HG03045 (cell line): Measurements from ENCODE around the gene AFF3.

Experiments used
- ATAC-seq: cut with Tn5 transposase; IDR thresholded peaks from one replicate; pipeline ENCODE4 v1.9.1; 2021; ENCODE audit warnings: mild to moderate bottlenecking, moderate library complexity; ENCODE audit not compliant: unreplicated experiment

Gene AFF3

DNA sequence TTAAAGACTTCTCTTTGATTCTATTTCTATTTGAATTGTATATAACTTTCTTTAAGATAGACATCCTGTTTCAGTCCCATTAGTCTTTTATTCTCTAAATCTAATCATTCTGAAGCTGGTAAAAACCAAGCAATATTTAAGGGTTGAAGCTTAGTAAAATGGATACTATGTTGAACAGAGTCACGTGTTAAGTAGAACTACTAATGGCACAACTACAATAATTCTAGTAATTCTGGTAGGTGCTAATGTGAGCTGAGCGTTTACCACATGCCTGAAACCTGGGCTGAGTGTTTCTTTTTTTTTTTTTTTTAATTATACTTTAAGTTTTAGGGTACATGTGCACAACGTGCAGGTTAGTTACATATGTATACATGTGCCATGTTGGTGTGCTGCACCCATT is 8.9 kb upstream of the AFF3 start:
- ATAC-seq, result no peak

DNA sequence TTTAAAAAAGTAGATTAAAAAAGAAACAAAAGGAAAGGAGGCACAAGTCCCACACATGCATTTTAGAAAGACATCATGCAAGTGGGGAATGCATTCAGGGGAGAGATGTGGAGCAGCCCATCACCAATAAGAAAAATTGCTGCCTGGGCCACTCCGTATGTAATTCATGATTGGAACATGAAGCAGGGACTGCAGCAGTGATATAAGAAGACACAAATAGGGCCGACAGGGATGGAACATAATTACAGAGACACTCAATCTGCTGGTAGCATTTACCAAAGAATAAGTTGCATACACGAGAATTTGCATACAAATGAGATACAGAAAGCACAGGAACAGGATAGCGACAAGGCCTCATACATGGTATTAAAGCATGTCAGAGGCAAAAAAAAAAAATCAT is 6.5 kb upstream of the AFF3 start:
- no peak for ATAC-seq

DNA sequence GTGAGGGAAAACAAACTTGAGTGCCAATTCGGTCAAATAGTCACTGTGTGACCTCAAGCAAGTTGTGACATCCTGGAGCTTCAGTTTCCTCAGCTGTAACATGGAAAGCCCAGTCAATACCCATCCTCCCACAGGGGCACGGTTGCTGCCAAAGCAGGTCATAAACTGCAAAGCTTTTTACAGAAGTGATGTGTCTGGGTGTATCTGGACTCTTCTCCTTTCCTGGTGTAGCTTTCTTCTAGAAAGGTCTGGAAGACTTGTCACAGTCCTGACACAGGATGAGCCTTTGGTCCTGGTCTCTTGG is 4.2 kb upstream of the AFF3 start:
- ATAC-seq, result no peak

DNA sequence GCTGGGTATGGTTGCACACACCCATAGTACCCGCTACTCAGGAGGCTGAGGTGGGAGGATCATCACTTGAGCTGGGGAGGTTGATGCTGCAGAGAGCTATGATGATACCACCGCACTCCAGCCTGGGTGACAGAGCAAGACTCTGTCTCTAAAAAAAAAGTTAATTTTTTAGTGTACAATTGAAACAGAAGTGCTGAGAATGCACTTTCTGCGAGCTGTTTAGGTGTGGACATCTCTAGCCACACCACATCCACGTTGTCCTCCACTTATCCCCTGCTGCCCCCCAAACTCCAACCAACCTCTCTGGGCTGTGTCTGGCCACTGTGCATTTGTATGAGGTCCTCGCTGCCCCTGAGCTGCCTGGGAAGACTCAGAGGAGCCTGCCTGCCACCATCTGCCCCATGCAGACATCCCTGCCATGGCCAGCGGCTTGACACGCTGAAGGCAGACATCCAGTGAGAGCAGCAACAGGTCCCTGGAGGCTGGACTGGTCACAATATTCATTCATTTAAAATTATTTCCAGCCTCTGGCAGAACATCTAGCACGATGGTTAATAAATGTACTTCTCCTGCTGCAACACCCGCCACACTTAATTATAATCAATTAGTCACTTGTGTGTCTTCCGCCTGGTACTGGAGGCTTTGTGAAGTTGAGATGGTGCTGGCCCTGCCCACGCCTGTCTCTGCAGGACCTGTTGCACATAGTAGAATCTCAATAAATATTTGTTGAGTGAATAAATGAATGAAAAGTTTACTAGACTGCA is 3.7 kb upstream of the AFF3 start:
- ATAC-seq, result no peak

DNA sequence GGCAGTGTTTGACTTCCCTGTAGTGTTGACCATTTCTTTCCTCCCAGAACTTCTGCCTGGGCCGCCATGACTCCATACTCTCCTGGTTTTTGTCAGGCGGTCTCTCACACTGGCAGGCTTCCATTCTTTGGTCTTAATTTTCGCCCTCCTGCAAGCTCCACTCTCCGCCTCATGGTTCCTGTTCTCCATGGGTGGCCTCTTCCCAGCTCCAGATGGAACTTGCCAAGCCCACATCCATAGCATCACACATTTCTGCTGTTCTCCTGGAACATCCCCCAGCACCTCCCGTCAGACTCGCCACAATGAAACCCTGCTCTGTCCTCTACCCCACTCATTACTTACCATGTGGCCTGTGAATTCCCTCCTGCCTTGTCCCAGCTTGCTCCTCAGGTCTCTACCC is 896 bp upstream of the AFF3 start:
- ATAC-seq, result no peak

DNA sequence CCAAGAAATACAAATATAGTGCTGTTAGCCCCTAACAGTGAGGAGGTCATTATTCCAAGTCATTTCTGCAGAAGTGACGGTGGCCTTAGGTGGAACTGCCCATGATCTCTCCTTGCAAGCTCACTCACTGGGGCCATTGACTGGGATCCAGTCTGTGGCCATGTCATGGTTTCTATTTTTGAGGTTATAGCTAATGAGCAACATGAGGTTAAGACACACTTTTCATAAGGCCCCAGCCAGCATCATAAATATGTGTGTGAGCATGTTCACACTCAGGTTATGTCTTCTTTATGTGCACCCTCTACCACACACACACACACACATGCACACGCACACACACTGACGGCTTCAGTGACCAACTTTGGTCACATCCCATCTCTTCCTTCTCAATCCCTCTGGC is 484 bp downstream of the AFF3 start:
- no peak for ATAC-seq

DNA sequence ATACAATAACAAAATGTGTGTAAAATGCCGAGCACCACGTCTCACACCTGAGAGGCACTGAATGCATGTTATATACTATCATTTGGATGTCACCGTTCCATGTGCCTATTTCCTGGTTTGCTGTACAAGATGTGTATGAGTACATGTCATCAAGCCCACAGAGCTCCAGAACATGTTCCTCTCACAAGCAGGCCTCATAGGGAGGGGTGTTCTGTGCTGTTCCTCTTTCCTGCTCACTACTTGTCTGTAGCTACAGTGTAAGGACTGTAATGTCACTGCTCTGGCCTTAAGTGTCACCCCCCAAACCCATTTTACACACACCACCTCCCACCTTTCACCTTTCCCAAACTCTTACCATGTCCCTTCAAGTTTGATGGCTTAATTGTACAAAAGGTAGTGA is 1.8 kb downstream of the AFF3 start:
- ATAC-seq, result no peak

DNA sequence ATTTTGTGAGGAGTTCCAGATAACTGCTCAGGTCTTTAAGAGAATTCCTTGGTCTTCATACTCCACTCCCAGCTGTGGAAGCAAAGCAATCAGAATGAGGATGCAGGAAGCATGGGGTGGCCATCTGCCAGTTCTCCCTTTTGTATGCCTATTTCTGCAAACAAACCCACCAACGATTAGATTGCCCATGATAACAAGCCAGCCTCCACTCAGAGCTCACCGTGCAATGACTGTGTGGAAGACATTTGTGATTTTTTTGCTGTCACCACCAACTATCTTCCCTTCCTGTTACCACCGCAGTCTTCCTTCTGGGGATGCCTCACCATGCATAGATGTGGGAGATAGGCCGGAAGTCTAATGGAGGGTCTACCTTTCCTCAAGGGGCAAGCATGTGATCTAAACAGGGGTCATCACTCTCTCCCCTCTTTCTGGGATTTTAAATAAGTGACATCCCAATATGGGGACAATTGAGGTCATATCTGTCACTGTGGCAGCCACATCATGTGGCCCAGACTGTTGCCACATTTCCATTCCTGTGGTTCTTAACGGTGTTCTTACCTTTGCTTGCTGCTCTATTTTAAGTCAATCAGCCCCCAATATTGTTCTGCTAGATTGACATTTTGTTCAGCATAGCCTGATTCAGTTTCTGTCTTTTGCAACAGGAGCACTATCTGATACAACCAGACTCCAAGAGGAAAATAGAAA is 4.4 kb downstream of the AFF3 start:
- ATAC-seq, result no peak

DNA sequence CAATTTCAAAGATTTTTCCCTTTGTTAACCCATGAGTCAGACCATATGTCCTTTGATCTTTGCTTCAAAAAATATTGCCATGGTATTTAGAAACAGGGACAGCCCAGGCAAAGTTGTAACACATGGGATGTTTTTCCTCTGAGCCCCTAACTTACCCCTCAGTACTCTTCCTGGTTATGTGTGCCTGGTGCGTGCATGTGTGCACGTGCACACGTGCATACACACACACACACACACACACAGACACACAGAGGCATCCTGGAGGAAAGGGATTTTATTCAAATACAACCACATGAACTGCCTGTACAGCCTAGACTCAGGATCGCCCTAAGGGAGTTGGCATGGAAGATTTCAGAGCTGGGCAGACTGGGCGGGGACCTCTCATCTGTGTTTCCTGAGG is 5.1 kb downstream of the AFF3 start:
- no peak for ATAC-seq

DNA sequence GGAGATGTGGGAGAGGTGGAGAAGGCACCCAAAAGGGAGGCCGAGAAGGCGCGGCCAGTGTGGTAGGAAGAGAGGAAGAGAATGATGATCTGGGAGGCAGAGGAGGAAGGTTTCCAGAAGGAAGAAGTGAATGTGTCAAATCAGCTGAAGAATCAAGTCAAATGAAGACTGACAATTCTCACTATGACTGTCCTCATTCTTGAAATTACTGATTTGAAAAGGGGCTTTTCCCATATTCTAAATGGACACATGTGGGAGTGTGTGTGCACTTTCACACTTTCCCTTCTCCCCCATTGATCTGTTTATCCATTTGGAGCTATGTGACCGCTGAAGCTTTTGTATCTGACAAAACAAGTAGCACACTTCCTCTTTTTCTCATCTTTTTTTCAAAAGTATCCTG is 6.1 kb downstream of the AFF3 start:
- no peak for ATAC-seq

DNA sequence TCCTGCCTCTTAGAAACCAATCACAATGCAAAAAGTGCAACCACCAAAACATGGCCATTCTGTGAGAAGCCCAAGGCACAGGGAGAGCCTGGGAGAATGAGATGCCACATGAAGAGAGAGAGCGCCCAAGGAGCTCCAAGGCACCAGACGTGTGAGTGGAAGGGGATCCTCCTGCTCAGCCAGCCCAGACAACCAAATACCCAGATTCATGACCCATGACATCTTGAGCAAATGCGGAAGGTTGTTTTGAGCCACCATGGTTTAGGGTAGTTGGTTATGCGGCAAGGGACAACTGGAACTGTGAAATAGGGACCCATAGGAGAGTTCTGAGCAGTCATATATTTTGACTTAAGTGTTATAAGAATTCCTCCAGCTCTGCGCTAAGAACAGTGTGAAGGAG is 7.0 kb downstream of the AFF3 start:
- no peak for ATAC-seq

DNA sequence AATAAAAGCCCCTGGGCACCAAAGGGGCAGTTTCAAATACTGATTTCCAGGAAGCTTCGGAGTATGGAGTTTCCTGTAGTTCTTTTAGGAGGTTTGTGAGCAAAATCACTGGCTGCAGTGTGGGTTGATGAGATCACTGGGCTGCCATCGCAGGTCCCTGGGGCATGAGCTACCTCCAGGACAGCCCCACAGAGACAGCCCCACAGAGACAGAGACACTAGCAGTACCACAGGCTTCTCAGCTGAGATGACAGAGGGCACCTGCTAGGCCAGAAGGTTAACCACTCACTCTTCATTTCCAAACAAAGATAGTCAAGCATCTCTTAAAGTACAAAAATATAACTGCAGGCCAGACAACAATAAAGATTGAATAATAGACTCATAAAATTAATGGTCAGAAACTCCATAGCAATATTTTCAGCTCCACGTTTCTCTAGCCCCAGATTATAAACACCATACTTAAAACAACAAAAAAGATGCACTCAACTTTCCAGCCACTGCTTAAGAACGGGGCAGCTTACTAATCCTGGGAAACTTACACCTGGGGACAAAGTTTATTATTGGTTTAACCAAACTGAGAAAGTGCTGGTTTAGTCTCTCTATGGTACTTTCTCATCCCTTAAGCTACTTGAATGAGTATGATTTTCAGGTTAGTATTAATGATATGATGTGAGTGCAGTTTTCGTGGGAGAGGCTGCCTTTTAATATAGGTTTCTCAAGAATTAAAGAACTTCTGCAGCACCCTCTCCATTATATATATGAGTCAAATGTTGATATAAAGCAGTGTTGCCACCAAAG is 11.6 kb downstream of the AFF3 start:
- ATAC-seq, result no peak

DNA sequence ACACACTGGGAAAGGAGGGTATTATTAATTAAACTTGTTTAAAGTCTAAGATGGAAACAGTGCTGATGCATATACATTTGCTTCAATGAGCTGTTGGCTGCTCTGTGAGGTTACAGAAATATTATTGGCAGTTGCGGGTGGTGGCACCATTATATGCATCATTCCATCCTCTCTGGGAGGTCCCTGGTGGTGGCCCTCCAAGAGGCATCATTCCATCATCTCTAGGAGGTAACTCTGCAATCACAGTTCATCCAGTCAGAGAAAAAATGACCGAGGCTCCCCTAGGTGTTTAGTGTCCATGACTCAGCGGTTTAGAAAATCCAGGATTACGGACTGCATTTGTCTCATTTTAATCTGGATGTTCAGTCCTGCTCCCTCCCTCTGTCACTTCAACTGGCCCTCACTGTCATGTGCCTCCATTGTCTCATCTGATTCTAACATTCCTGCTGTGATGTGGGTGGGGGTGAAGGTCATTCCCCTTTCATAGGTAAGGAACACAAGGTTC is 15.4 kb downstream of the AFF3 start:
- no peak for ATAC-seq

DNA sequence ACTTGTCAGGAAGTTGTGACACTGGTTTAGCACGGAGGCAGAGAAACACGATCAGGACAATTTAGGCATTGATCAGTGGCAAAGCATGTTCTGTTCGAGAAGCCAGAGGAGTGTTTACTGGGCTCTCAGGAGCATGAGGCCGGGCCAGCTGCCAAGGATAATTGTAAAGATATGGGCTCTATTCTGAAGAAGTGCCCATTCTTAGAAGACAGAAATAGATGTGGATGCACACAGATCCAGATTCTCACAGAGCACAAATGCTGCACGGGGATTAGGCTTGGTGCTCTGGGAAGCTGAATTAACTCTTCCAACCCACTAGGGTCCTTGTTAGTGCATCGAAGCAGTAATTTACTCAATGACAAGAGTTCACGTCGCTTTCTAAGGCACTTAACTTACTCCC is 16.2 kb downstream of the AFF3 start:
- no peak for ATAC-seq

DNA sequence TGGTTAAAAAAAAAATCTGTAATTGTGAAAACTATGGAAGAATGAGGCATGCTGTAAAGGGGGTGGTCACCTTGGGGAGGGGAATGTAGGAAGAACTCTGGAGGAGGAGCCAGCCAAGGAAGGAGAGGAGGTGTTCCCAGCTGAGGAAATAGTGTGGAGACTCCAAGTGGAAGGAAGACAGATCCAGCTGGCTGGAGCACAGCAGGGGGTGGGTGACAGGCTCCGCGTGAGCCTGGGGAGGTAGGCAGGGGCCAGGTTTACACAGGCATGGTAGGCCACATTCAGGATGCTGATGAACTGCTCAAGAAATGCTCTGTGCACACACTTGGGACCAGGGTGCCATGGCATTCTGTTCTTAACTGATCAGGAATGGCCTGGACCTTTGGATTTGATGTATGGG is 16.8 kb downstream of the AFF3 start:
- ATAC-seq, result no peak

DNA sequence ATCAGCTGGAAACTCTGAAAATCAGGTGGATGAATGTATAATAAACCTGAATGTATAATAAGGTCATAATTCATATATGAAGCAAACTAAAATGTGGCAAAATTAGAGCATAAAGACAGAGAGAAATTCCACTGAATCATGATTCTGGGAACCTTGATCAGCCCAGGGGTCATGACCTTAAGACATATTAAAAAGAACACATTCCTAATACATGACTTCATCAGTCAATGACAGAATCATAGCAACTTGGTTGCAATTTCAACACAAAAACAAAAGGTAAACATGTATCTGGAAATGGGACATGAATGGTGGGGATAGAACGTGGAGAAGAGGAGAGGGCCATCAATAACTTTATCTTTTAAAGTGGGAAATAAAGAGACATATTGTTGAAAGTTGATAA is 17.6 kb downstream of the AFF3 start:
- ATAC-seq, result no peak

DNA sequence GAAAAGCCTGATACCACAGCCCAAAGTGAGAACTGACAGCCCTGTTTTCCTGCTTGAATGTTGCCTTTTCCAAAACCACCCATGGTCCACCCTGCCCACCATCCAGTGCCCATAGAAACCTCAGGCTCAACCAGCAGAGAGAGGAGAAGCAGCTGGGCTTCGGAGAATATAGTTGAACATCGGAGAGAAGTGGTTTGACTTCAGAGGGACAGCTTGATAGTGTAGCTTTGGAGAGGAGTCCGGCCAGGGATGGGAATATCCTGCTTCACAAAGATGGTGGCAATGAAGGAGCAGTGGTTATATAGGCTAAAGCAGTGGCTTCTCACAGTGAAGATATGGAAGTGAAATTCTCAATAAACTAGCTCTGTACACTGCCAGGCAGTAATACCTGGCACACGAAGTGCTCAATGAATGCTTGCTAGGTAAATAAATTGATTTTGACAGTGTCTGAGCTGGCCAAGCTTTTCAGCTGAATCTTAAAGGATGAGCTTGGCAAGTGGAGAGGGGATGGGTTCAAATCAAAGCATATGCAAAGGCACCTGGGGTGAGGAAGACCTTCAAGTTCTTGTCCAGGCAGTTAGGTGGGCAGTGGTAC is 21.2 kb downstream of the AFF3 start:
- ATAC-seq, result no peak

DNA sequence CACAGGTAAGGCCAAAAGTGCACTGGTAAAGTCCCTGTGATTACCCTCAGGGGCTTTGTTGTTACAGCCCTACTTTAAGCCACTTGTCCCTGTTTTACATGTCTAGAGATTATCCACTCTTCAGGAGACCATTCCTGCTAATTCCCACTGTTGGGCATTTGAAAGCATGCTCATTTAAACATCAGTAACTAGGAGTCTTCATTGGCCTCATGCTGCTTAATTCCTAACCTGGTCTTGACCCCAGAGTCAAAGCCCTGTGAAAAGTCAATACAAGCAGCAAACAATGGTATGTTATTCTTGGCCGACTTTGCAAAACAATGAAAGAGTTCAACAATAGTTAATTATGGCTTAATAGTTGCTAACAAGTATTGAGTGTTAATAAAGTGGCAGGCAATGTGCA is 23.2 kb downstream of the AFF3 start:
- no peak for ATAC-seq

DNA sequence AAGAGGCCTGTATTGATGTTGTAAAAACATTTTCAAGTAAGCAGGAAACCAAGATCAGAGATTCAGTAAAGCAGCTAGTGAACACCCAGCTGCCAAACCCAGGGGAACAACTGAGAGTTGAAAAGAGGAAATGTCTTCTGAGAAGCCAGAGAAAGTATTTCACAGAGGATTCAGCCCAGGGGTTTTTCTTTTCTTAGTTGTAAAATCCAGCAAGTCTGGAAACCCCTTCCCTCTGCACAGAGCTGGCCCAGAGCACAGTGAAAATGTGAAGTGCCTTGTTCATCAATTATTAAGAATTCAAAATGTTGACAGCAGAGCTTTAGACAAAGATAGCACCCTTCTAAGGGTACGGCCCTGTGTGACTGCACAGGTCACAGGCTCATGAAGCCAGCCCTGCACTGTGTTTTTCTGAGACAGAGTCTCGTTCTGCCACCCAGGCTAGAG is 28.4 kb downstream of the AFF3 start:
- no peak for ATAC-seq

DNA sequence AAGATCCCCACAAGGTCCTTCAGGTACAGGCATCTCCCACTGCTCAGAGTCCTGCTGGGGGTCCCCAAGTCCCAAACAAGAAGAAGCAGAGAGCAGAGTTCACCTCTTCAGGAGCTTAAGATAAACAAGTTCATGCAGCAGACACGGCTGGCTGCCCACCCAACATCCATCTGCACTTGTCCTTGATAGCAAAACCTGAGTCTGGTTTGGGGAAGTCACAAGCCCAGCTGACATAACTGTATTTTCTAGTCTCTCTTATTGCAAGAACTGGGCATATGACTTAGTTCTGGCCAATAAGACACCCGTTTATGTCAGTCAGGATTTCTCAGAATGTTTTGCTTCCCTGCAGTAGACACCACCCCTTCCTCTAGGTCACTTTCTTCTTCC is 31.8 kb downstream of the AFF3 start:
- ATAC-seq, result no peak

DNA sequence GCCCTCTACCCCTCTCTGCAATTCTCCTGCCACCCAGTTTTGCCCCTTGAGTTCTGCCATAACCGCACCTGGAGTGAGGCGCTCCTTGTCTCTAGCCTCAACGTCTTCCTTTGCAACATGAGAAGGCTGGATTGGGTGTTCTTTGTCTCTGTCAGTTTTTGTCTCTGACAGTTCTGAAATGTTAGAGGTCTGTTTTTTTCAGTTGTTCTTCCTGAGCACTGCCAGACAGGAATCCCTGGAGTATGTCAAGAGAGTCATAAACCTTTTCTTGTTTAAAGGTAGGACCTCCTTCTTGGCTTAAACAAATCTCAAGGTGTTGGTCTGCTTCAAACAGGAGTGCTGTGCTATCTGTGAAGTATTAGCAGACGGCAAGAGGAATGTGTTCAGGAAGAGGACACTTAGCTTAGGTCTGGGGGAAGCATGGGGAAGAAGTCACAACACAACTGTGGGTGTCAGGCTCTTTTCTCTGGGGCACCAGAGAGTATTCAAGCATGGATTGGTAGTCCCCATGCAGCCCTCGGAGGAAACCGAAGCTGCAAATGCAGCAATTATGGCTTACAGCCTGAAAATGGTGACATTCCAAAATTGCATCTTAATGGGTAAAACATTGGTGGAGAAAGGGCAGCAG is 32.3 kb downstream of the AFF3 start:
- ATAC-seq, result no peak
